SIG-M5 (cell line): ENCODE results near the gene CSF2.

Source experiments
- DNase-seq: peaks from one replicate; lab custom pipeline; 2025; lab: John Stamatoyannopoulos, UW

Gene CSF2

DNA sequence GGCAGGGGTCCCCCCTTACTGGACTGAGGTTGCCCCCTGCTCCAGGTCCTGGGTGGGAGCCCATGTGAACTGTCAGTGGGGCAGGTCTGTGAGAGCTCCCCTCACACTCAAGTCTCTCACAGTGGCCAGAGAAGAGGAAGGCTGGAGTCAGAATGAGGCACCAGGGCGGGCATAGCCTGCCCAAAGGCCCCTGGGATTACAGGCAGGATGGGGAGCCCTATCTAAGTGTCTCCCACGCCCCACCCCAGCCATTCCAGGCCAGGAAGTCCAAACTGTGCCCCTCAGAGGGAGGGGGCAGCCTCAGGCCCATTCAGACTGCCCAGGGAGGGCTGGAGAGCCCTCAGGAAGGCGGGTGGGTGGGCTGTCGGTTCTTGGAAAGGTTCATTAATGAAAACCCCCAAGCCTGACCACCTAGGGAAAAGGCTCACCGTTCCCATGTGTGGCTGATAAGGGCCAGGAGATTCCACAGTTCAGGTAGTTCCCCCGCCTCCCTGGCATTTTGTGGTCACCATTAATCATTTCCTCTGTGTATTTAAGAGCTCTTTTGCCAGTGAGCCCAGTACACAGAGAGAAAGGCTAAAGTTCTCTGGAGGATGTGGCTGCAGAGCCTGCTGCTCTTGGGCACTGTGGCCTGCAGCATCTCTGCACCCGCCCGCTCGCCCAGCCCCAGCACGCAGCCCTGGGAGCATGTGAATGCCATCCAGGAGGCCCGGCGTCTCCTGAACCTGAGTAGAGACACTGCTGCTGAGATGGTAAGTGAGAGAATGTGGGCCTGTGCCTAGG is at the start of gene CSF2:
CSF2 (plus strand) TSS at position 559 of the 783 bp plus-strand sequence; CDS start at position 594, 35 bp downstream.
- no peak for DNase-seq

- DNase-seq = no peak
These were observed 49.5 kb upstream of the CSF2 start for GRCh38 chr5:132024117-132024435.

- no peak for DNase-seq
These were observed 48.7 kb upstream of the CSF2 start for GRCh38 chr5:132024789-132025402.

- DNase-seq = no peak
These were observed 48.1 kb upstream of the CSF2 start for GRCh38 chr5:132025403-132025971.

DNA sequence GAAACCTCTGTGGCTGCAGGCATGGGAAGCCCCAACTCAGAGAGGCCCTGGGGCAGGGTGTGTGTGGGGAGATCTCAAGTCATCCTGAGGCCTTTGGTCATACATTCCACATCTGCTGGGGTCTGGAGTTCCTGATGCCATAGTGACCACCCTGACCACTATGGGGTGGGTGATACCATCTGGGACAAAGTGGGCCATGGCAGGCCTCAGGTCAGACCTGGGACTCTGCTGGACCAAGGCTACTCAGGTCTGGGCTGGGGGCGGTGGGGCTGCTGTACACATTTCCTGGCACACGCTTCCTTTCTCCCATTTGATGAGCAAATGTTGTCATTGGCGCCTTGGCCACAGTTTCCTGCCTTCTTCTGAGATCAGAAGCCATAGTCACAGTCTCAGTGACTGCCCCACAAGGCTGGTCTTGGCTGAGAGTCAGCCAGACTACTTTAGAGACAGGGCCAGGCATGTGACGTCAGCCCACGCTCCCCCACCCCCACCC is 47.0 kb upstream of the CSF2 start:
- no peak for DNase-seq

GRCh38 chr5:132027027-132027426 is 46.6 kb upstream of the CSF2 start:
- no peak for DNase-seq

GRCh38 chr5:132029609-132030330 is 43.8 kb upstream of the CSF2 start:
- DNase-seq = no peak

- no peak for DNase-seq
These were observed 43.0 kb upstream of the CSF2 start for GRCh38 chr5:132030610-132031009.

GRCh38 chr5:132032196-132032595 is 41.4 kb upstream of the CSF2 start:
- no peak for DNase-seq

GRCh38 chr5:132033122-132033521 is 40.5 kb upstream of the CSF2 start:
- no peak for DNase-seq

DNA sequence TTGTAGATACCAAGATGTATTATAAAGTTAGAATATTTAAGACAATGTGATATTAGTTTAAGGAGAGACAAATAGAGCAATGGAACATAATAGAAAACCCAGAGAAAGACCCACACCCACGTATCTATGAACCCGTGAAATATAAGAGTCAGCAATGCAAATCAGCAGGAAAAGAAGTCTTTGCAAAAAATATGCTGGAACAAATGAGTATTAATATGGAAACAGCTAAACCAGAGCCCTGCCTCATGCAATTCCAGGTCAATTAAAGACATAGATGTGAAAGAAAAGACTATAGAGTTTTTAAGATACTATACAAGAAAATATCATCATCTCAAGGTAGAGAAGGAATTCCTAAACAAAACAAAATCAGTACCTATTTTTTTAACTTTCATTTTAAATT is 36.2 kb upstream of the CSF2 start:
- DNase-seq = no peak

DNA sequence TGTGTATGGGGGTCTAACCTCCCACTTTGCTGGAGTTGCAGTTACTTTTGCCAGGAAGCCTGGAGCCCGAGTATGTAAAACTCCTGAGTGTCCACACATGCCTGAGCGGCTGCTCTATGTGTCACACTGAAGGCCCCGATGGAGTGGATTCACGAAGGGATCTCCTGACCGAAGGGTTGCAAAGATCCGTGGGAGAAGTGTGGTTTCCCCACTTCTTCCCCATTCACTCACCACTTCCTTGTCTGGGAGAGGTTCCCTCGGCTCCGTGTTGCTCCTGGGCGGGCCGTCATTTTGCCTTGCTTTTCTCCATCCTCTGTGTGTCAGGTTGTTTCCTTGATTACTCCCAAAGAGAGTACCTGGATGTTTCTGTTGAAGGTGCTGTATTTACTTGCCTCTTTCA is 29.4 kb upstream of the CSF2 start:
- DNase-seq = no peak

DNA sequence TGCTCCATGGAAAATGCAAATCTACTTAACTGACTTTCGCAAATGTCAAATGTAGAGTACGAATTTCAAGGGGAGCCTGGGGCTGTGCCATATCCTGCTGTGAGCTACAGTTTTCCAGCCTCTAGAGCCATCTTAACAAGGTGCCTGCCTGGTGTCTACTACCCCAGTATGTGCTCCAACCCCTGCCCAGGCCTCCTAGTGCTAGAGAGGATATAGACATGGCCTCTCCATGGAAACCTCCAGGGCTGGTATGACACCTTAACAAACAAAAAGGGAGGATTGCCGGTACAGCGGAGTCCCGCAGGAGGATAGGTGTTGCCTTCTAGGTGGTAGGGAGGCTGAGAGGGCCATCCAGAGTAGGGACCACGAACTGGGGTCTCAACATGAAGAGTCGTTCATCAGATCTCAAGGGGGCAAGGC is 26.7 kb upstream of the CSF2 start:
- no peak for DNase-seq

GRCh38 chr5:132049093-132049492 is 24.5 kb upstream of the CSF2 start:
- no peak for DNase-seq

- DNase-seq = no peak
These were observed 24.0 kb upstream of the CSF2 start for GRCh38 chr5:132049559-132049958.

DNA sequence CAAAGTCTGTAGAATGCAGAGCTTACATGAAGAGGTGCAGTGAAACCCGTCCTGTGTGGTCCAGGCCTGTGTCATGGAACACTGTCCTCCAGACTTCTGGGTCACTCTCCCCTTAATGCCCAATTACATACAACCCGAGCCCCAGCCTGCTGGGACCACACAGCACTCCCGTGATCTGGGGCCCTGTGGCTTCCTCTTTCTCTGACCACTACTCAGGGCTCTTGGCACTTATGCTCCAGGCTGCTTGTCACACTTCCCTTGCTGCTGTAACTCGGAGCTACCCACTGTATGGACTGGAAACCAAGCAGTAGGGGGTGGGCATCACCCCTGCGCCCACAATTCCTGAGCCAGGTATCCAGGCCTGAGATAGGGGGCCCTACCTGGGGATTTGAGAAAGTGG is 23.5 kb upstream of the CSF2 start:
- DNase-seq = no peak

GRCh38 chr5:132050661-132051552 is 22.7 kb upstream of the CSF2 start:
- DNase-seq = no peak

DNA sequence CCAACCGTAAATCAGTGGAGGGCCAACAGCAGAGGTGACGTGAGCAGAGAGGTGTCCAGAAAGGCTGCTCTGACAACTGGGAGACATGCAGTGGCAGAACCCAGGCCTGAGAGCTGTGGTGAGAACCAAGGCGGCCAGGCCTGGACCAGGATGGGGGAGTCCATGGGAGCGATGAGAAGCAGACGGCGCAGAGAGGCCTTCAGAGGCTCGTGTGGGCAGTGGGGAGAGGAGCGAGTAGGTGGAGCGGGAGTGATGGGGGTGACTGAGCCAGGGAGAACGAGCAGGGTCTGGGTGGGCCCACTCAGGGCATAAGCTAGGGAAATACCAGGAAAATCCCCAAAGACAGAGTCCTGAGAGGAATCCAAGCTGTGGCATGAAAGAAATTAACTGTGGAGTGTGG is 21.1 kb upstream of the CSF2 start:
- no peak for DNase-seq

GRCh38 chr5:132053483-132053882 is 20.1 kb upstream of the CSF2 start:
- DNase-seq = no peak

DNA sequence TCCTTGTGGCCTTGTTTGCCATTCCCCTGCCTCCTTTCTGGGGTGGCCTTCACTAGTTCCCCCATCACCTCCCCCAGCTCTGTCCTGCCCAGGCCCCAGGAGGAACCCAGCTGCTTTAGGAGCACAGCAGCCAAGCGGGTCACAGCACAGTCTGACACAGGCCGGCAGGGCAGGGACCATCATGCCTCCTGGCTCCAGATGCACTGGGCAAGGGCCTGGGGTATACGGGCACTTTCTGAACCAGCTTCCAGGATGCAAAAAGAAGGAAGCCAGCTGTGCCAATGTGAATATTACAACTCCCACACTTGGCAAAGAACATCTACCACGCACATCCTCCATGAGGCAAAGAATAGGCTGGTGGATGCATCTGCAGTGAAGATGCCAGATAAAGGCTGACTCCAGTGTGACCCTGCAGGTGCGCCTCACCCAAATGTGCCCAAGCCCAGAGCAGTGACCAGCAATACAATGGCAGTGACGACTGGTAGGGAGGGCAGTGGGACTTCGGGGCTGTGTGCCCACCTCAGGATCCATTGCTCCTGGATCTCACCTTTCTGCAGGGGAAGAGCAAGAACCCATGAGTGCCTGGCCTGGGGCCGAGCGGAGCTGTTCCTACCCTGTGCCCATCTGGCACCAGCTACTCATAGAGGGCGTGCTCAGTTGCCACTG is 19.4 kb upstream of the CSF2 start:
- DNase-seq = no peak
